H9 (cell line): ENCODE data around the gene EPM2A. TPM values are rescaled to one million over a fixed set of nuclear protein-coding genes. Genes with fewer than 3 reads are reported as not detected.

ENCODE experiments used
- DNase-seq: peaks from one replicate; pipeline ENCODE4 v3.0.0-alpha.2; 2017
- H2AFZ ChIP-seq: one replicate; pipeline ENCODE4 v1.6.1; 2013; ENCODE audit warnings: mild to moderate bottlenecking, low read length, control low read depth, moderate library complexity
- H2AK5ac ChIP-seq: 2 replicates; pipeline ENCODE4 v1.6.1; 2013; ENCODE audit warnings: low read length, control low read depth, mixed read lengths; ENCODE audit not compliant: insufficient read length
- H2BK120ac ChIP-seq: one replicate; pipeline ENCODE4 v1.6.1; 2013; ENCODE audit warnings: low read depth, mild to moderate bottlenecking, low read length, control low read depth, inconsistent platforms; ENCODE audit not compliant: poor library complexity, severe bottlenecking
- H2BK12ac ChIP-seq: 2 replicates; pipeline ENCODE4 v1.6.1; 2013; ENCODE audit warnings: low read length, control low read depth, mixed read lengths, low read depth; ENCODE audit not compliant: insufficient read length
- H2BK15ac ChIP-seq: 2 replicates; pipeline ENCODE4 v1.6.1; 2013; ENCODE audit warnings: low read depth, low read length, control low read depth
- H2BK20ac ChIP-seq: one replicate; pipeline ENCODE4 v1.6.1; 2013; ENCODE audit warnings: low read depth, mild to moderate bottlenecking, low read length, control low read depth, inconsistent platforms; ENCODE audit not compliant: poor library complexity, severe bottlenecking
- H2BK5ac ChIP-seq: 2 replicates; pipeline ENCODE4 v1.6.1; 2013; ENCODE audit warnings: low read length, control low read depth, mixed read lengths; ENCODE audit not compliant: insufficient read length
- H3K14ac ChIP-seq: 2 replicates; pipeline ENCODE4 v1.6.1; 2013; ENCODE audit warnings: low read length, control low read depth; ENCODE audit not compliant: insufficient read depth
- H3K18ac ChIP-seq: 2 replicates; pipeline ENCODE4 v1.6.1; 2013; ENCODE audit warnings: low read depth, mild to moderate bottlenecking, mixed read lengths, low read length, control low read depth; ENCODE audit not compliant: insufficient read length
- H3K23ac ChIP-seq: 2 replicates; pipeline ENCODE4 v1.6.1; 2013; ENCODE audit warnings: low read length, control low read depth, mixed read lengths, low read depth; ENCODE audit not compliant: insufficient read length
- H3K23me2 ChIP-seq: 2 replicates; pipeline ENCODE4 v1.6.1; 2013; ENCODE audit warnings: low read depth, mild to moderate bottlenecking, mixed read lengths, low read length, control low read depth; ENCODE audit not compliant: insufficient read length, poor library complexity, severe bottlenecking
- H3K27ac ChIP-seq: 2 replicates; pipeline ENCODE4 v1.5.1; 2013; ENCODE audit warnings: low read length, control low read depth, mixed read lengths, low read depth; ENCODE audit not compliant: insufficient read length
- H3K27me3 ChIP-seq: 2 replicates; pipeline ENCODE4 v1.6.1; 2013; ENCODE audit warnings: low read length, control low read depth, inconsistent platforms; ENCODE audit not compliant: insufficient read depth
- H3K4ac ChIP-seq: 2 replicates; pipeline ENCODE4 v1.6.1; 2013; ENCODE audit warnings: low read depth, mild to moderate bottlenecking, control low read depth, inconsistent platforms, low read length, moderate library complexity
- H3K4me1 ChIP-seq: 2 replicates; pipeline ENCODE4 v1.6.1; 2013; ENCODE audit warnings: low read length, control low read depth, inconsistent platforms; ENCODE audit not compliant: insufficient read depth
- H3K4me2 ChIP-seq: 2 replicates; pipeline ENCODE4 v1.6.1; 2013; ENCODE audit warnings: low read length, control low read depth, mixed read lengths; ENCODE audit not compliant: insufficient read length, insufficient read depth
- H3K56ac ChIP-seq: 2 replicates; pipeline ENCODE4 v1.6.1; 2013; ENCODE audit warnings: low read depth, mild to moderate bottlenecking, mixed read lengths, low read length, control low read depth; ENCODE audit not compliant: insufficient read length
- H3K79me1 ChIP-seq: 2 replicates; pipeline ENCODE4 v1.6.1; 2013; ENCODE audit warnings: low read depth, mild to moderate bottlenecking, moderate library complexity, low read length, control low read depth, inconsistent platforms; ENCODE audit not compliant: insufficient read depth, poor library complexity, severe bottlenecking
- H3K79me2 ChIP-seq: 2 replicates; pipeline ENCODE4 v1.6.1; 2013; ENCODE audit warnings: low read length, control low read depth, inconsistent platforms; ENCODE audit not compliant: insufficient read depth
- H3K9ac ChIP-seq: 2 replicates; pipeline ENCODE4 v1.6.1; 2013; ENCODE audit warnings: low read length, control low read depth, mixed read lengths; ENCODE audit not compliant: insufficient read length; ENCODE audit errors: extremely low read depth
- H3K9me3 ChIP-seq: one replicate; pipeline ENCODE4 v1.6.1; 2013; ENCODE audit warnings: low read depth, low read length, inconsistent platforms; ENCODE audit not compliant: control insufficient read depth
- H3T11ph ChIP-seq: one replicate; pipeline ENCODE4 v1.6.1; 2013; ENCODE audit warnings: mild to moderate bottlenecking, low read length, control low read depth, inconsistent platforms
- H4K20me1 ChIP-seq: one replicate; pipeline ENCODE4 v1.6.1; 2013; ENCODE audit not compliant: control insufficient read depth, insufficient read length, insufficient read depth
- H4K5ac ChIP-seq: 2 replicates; pipeline ENCODE4 v1.6.1; 2013; ENCODE audit warnings: low read depth, mild to moderate bottlenecking, mixed read lengths, low read length, control low read depth; ENCODE audit not compliant: insufficient read length
- H4K8ac ChIP-seq: replicated peaks from 2 replicates; pipeline ENCODE4 v1.6.1; 2013; ENCODE audit warnings: low read length, control low read depth, mixed read lengths, low read depth; ENCODE audit not compliant: insufficient read length
- H4K91ac ChIP-seq: 2 replicates; pipeline ENCODE4 v1.6.1; 2013; ENCODE audit warnings: low read depth, mild to moderate bottlenecking, moderate library complexity, mixed read lengths, low read length, control low read depth; ENCODE audit not compliant: insufficient read length
- H3K27ac Mint-ChIP-seq, 3 experiments: 2 replicates in 2 of 3; 3 replicates in 1 of 3; pipeline ENCODE4 v1.8.0; 2020 to 2021; ENCODE audit warnings: mixed read lengths in 3 of 3, mild to moderate bottlenecking in 1 of 3, moderate library complexity in 1 of 3
- H3K27me3 Mint-ChIP-seq: 2 replicates; pipeline ENCODE4 v1.8.0; 2021; ENCODE audit warnings: low read depth, mild to moderate bottlenecking, moderate library complexity, mixed read lengths
- H3K36me3 Mint-ChIP-seq, 3 experiments: 2 replicates in 2 of 3; 3 replicates in 1 of 3; pipeline ENCODE4 v1.8.0; 2020 to 2021; ENCODE audit warnings: low read depth in 3 of 3, mixed read lengths in 3 of 3; ENCODE audit not compliant: insufficient read depth in 1 of 3
- H3K4me1 Mint-ChIP-seq, 2 experiments: 2 replicates each; pipeline ENCODE4 v1.8.0; 2020; ENCODE audit warnings: mixed read lengths in 2 of 2
- H3K4me3 Mint-ChIP-seq, 2 experiments: 2 replicates in 1 of 2; 3 replicates in 1 of 2; pipeline ENCODE4 v1.8.0; 2020 to 2021; ENCODE audit warnings: mild to moderate bottlenecking in 2 of 2, mixed read lengths in 2 of 2, moderate library complexity in 1 of 2
- H3K9me3 Mint-ChIP-seq, 2 experiments: 2 replicates in 1 of 2; 3 replicates in 1 of 2; pipeline ENCODE4 v1.8.0; 2020; ENCODE audit warnings: mild to moderate bottlenecking in 2 of 2, mixed read lengths in 2 of 2, moderate library complexity in 1 of 2
- CTCF ChIP-seq: fragments of 200-600 bp; sonication (generic); conservative IDR thresholded peaks from 3 replicates; pipeline ENCODE4 v1.8.0; 2021; ENCODE audit warnings: antibody characterized with exemption, mild to moderate bottlenecking
- total RNA-seq: library from RNA; stranded (reverse); gene quantifications from 2 replicates; pipeline ENCODE4 v1.2.1, GENCODE V29; 2021

Gene EPM2A
- total RNA-seq, 1 experiment from 2014 or later = 8.2 TPM

- no peak overlapping the region for H3K27ac Mint-ChIP-seq
- Histone ChIP-seq H3K27ac (no peak overlapping the region), H3K23ac (no peak overlapping the region), H3K4me2 (no peak overlapping the region), H3K27me3 (no peaks in the 10 kb centered on the region), H2BK20ac (no peak overlapping the region), H4K5ac (no peak overlapping the region), H4K8ac (no peak overlapping the region), H3K79me1 (no peaks in the 10 kb centered on the region), H3K4ac (no peak overlapping the region), H2BK120ac (no peak overlapping the region), H3K23me2 (no peaks in the 10 kb centered on the region), H2BK15ac (no peak overlapping the region), H3K56ac (no peak overlapping the region), H3T11ph (no peak overlapping the region), H4K91ac (no peak overlapping the region), H3K4me1 (no peaks in the 10 kb centered on the region), H4K20me1 (no peaks in the 10 kb centered on the region), H2AFZ (no peak overlapping the region), H3K18ac (no peak overlapping the region), H2BK5ac (no peak overlapping the region), H3K9ac (no peak overlapping the region), H3K79me2 (no peaks in the 10 kb centered on the region), H3K14ac (no peak overlapping the region), H2BK12ac (no peak overlapping the region), H3K9me3 (no peaks in the 10 kb centered on the region), H2AK5ac (no peak overlapping the region)
- no peaks in the 10 kb centered on the region for H3K9me3 Mint-ChIP-seq
- H3K27me3 Mint-ChIP-seq = no peaks in the 10 kb centered on the region
- H3K4me1 Mint-ChIP-seq = peaks cover 6 to 8% of the 10 kb centered on the region in 2 experiments; a peak in 3 of 4 replicates
- no peak overlapping the region for H3K4me3 Mint-ChIP-seq
- no peak for TF ChIP-seq CTCF
- no peaks in the 10 kb centered on the region for H3K36me3 Mint-ChIP-seq
- no peak for DNase-seq
These were observed 131.9 kb downstream of the EPM2A start for GRCh38 chr6:145603424-145603833.
